ENCODE measurements around the gene PLCB2. TPM values are rescaled to one million over a fixed set of nuclear protein-coding genes. Genes with fewer than 3 reads are reported as not detected.

Gene PLCB2
- total and polyA plus RNA-seq, 9 of the 15 experiments (the other 6 are each of a cell fraction or from before 2014, with no cell fraction given) = 0.37 to 12.3 (median 8.0) TPM

DNA sequence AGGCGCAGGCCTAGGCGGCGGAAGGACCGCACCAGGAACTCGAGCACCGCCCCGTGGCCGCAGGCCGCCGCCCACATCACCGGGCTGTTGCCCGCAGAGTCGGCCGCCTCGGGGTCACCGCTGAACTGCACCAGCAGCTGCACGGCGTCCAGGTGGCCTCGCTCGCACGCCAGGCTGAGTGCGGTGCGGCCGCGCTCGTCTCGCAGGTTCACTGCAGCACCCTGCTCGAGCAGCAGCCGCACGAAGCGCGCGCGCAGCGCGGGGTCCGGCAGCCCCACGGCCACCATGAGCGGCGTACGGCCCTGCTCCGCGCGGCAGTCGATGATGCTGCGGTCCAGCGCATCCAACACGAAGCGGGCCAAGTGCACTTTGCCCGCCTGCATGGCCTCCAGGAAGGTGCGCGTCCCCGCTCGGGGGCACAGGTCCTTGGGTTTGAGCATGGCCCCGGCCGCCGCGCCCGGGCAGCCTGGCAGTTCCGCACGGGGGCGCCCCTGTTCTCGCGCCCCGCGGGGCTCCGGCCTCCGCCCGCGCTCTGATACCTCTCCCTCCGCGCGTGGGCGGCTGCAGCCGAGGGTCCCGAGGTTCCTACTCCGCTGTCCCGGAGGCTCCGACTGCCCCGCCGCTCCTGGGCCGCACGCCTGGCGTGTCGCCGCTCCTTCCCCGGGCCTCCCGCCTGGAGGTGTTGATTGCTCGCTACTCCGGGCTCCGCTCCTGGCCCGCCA lies 25.4 kb downstream of the PLCB2 start (continued):
- TF ChIP-seq RFX7 (CRISPR knock-in tag; IDR thresholded peaks at IDR 0.05) = no peak
- TF ChIP-seq KLF16 (IDR thresholded peaks at IDR 0.05) = no peak
- TF ChIP-seq, protein P1, sequence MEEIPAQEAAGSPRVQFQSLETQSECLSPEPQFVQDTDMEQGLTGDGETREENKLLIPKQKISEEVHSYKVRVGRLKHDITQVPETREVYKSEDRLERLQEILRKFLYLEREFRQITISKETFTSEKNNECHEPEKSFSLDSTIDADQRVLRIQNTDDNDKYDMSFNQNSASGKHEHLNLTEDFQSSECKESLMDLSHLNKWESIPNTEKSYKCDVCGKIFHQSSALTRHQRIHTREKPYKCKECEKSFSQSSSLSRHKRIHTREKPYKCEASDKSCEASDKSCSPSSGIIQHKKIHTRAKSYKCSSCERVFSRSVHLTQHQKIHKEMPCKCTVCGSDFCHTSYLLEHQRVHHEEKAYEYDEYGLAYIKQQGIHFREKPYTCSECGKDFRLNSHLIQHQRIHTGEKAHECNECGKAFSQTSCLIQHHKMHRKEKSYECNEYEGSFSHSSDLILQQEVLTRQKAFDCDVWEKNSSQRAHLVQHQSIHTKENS (CRISPR knock-in tag; IDR thresholded peaks at IDR 0.05) = no peak
- TF ChIP-seq PYGO2 (tag; IDR thresholded peaks at IDR 0.05) = no peak
- TF ChIP-seq, protein P2, sequence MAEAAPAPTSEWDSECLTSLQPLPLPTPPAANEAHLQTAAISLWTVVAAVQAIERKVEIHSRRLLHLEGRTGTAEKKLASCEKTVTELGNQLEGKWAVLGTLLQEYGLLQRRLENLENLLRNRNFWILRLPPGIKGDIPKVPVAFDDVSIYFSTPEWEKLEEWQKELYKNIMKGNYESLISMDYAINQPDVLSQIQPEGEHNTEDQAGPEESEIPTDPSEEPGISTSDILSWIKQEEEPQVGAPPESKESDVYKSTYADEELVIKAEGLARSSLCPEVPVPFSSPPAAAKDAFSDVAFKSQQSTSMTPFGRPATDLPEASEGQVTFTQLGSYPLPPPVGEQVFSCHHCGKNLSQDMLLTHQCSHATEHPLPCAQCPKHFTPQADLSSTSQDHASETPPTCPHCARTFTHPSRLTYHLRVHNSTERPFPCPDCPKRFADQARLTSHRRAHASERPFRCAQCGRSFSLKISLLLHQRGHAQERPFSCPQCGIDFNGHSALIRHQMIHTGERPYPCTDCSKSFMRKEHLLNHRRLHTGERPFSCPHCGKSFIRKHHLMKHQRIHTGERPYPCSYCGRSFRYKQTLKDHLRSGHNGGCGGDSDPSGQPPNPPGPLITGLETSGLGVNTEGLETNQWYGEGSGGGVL (CRISPR knock-in tag; IDR thresholded peaks at IDR 0.05) = no peak
- TF ChIP-seq ETS2 (tag; IDR thresholded peaks at IDR 0.05; ENCODE audit: borderline replicate concordance, poor library complexity, severe bottlenecking) = no peak
- TF ChIP-seq NR3C1 (CRISPR knock-in tag; IDR thresholded peaks at IDR 0.05) = peak; percentile 87
- no peak for TF ChIP-seq ERF (CRISPR knock-in tag; IDR thresholded peaks at IDR 0.05)
- TF ChIP-seq TRIM28 (IDR thresholded peaks at IDR 0.05) = no peak
- 0 out of 2 replicates have a peak, but pooled peaks have one; percentile 52 for TF ChIP-seq CBX1 (IDR thresholded peaks at IDR 0.05; ENCODE audit: low read depth)
- no peak for TF ChIP-seq ZNF57 (CRISPR knock-in tag; IDR thresholded peaks at IDR 0.05)
- TF ChIP-seq L3MBTL2 (IDR thresholded peaks at IDR 0.05) = peak; percentile 94
- TF ChIP-seq ZNF696 (CRISPR knock-in tag; conservative IDR thresholded peaks at IDR 0.05) = no peak
- no peak for TF ChIP-seq NFE2 (IDR thresholded peaks at IDR 0.05; ENCODE audit: low read depth)
- TF ChIP-seq, protein P3, sequence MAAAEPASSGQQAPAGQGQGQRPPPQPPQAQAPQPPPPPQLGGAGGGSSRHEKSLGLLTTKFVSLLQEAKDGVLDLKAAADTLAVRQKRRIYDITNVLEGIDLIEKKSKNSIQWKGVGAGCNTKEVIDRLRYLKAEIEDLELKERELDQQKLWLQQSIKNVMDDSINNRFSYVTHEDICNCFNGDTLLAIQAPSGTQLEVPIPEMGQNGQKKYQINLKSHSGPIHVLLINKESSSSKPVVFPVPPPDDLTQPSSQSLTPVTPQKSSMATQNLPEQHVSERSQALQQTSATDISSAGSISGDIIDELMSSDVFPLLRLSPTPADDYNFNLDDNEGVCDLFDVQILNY (CRISPR knock-in tag; IDR thresholded peaks at IDR 0.05) = no peak
- no peak for TF ChIP-seq ZNF586 (CRISPR knock-in tag; conservative IDR thresholded peaks at IDR 0.05)
- TF ChIP-seq, protein P4, sequence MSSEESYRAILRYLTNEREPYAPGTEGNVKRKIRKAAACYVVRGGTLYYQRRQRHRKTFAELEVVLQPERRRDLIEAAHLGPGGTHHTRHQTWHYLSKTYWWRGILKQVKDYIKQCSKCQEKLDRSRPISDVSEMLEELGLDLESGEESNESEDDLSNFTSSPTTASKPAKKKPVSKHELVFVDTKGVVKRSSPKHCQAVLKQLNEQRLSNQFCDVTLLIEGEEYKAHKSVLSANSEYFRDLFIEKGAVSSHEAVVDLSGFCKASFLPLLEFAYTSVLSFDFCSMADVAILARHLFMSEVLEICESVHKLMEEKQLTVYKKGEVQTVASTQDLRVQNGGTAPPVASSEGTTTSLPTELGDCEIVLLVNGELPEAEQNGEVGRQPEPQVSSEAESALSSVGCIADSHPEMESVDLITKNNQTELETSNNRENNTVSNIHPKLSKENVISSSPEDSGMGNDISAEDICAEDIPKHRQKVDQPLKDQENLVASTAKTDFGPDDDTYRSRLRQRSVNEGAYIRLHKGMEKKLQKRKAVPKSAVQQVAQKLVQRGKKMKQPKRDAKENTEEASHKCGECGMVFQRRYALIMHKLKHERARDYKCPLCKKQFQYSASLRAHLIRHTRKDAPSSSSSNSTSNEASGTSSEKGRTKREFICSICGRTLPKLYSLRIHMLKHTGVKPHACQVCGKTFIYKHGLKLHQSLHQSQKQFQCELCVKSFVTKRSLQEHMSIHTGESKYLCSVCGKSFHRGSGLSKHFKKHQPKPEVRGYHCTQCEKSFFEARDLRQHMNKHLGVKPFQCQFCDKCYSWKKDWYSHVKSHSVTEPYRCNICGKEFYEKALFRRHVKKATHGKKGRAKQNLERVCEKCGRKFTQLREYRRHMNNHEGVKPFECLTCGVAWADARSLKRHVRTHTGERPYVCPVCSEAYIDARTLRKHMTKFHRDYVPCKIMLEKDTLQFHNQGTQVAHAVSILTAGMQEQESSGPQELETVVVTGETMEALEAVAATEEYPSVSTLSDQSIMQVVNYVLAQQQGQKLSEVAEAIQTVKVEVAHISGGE (CRISPR knock-in tag; IDR thresholded peaks at IDR 0.05) = no peak
- no peak for TF ChIP-seq TAF15 (IDR thresholded peaks at IDR 0.05; ENCODE audit: low read depth, low read length)
- TF ChIP-seq, protein P5, sequence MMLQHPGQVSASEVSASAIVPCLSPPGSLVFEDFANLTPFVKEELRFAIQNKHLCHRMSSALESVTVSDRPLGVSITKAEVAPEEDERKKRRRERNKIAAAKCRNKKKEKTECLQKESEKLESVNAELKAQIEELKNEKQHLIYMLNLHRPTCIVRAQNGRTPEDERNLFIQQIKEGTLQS (IDR thresholded peaks at IDR 0.05) = no peak
- TF ChIP-seq, protein P5 (CRISPR knock-in tag; conservative IDR thresholded peaks at IDR 0.05) = no peak
